SIG-M5 (cell line): ENCODE data around the gene RPL4.

Experiments
- DNase-seq: peaks from one replicate; lab custom pipeline; 2025; lab: John Stamatoyannopoulos, UW

RPL4 gene

GRCh38 chr15:66454143-66454542, 50.5 kb downstream of the RPL4 start:
- no peak for DNase-seq

DNA sequence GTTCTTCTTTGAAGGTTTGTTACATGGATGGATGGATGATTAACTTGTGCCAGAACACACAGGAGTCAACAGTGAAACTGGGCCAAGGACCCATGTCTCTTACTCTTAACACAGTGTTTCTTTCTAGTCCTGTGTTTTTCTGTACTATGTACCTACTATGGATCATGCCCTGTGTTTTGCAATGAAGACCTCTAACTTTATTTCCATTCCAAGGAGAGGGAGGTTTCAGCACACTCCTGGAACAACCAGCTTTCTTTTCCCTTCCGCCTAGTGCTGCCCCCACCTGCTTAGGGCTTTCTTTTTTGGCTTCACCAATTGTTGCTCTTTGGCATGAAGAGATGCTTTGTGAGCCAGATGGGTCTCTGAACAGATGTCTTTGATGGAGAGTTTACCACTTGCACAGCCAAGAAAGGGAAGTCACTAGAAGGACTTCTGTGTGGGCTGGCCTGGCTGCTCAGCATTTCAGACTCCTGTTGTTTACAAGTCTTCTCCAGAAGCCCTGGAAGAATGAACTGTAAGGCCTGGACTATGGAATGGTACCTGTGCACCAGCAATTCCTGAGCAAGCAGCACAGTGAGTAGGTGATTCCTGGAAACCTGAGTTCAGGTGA, 51.6 kb downstream of the RPL4 start:
- no peak for DNase-seq

DNA sequence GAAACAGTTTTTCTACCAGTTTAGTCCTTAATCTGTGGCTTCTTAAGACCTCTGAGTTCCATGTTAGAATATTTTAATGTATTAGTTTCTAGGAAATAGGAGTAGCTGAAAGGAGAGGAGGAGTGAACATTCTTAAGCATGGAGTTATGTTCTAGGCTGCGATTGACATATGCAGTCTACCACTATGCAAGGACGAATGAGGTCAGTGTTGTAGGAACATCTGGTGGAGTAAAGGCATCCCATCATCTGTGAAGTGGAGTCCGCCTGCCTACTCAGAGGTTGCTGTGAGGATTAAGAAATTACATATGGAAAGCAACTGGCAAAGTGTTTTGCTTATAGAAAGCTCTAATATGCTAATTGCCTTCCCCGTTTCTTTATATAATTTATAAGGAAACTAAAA, 52.2 kb downstream of the RPL4 start:
- no peak for DNase-seq
